GM12878 (cell line): Measurements from ENCODE around the gene SDS. TPM values are rescaled to one million over a fixed set of nuclear protein-coding genes. Genes with fewer than 3 reads are reported as not detected.

ENCODE experiments used
- ATAC-seq: fragments of 200-7000 bp; cut with Tn5 transposase; 3 replicates; pipeline ENCODE4 v1.9.1; 2020; ENCODE audit warnings: mild to moderate bottlenecking, moderate library complexity
- BruUV-seq: library from RNA; stranded (reverse); fragments of 400-500 nt; replicated peaks from 2 replicates; lab custom pipeline; 2021; lab: Mats Ljungman, UMichigan
- CTCF ChIA-PET: fragments of 300-600 bp; sonication (Branson Sonifier 250); formaldehyde crosslinking; extraction: SDS; loops from one replicate; lab custom pipeline; 2021; ENCODE audit warnings: inconsistent platforms; lab: Yijun Ruan, JAX
- POLR2A ChIA-PET: fragments of 350-600 bp; formaldehyde crosslinking; extraction: SDS; loops from one replicate; lab custom pipeline; 2021; ENCODE audit warnings: inconsistent platforms; lab: Charles Lee
- RAD21 ChIA-PET: fragments of 300-600 bp; sonication (Branson Sonifier 250); formaldehyde crosslinking; loops from one replicate; lab custom pipeline; 2023; ENCODE audit warnings: antibody characterized with exemption; ENCODE audit not compliant: unreplicated experiment; lab: Charles Lee
- SMC1A ChIA-PET: fragments of 300-600 bp; sonication (Branson Sonifier 250); formaldehyde crosslinking; loops from one replicate; lab custom pipeline; 2023; ENCODE audit not compliant: unreplicated experiment, uncharacterized antibody; lab: Charles Lee
- DNase-seq: peaks from one replicate; pipeline ENCODE4 v3.0.0-alpha.2; 2011; ENCODE audit warnings: low read depth, low spot score
- FAIRE-seq: peaks from 3 replicates; lab custom pipeline; 2011; peaks lifted over from hg19 to GRCh38; lab: Jason Lieb, UNC
- H2AFZ ChIP-seq: 2 replicates; pipeline ENCODE4 v1.6.0; 2011; ENCODE audit warnings: low read depth, low read length, control low read depth; ENCODE audit not compliant: control insufficient read depth
- H3K27ac ChIP-seq: 2 replicates; pipeline ENCODE4 v1.5.1; 2011; ENCODE audit warnings: control low read depth; ENCODE audit not compliant: control insufficient read depth, insufficient read depth
- H3K27me3 ChIP-seq, 2 experiments: replicated peaks in 1 of 2; 2 replicates each; pipeline versions ENCODE4 v1.6.0 to v1.6.1; 2011; ENCODE audit warnings: low read length in 1 of 2; ENCODE audit not compliant: control insufficient read depth in 2 of 2, insufficient read depth in 2 of 2
- H3K36me3 ChIP-seq, 2 experiments: 2 replicates each; pipeline ENCODE4 v1.5.1; 2011; ENCODE audit warnings: low read length in 1 of 2; ENCODE audit not compliant: control insufficient read depth in 2 of 2, insufficient read depth in 2 of 2
- H3K4me1 ChIP-seq: 2 replicates; pipeline ENCODE4 v1.6.1; 2011; ENCODE audit warnings: mild to moderate bottlenecking, low read length, moderate library complexity, mixed read lengths; ENCODE audit not compliant: control insufficient read depth, insufficient read depth
- H3K4me2 ChIP-seq: 2 replicates; pipeline ENCODE4 v1.6.0; 2011; ENCODE audit warnings: control low read depth; ENCODE audit not compliant: control insufficient read depth, insufficient read depth
- H3K4me3 ChIP-seq: fragments of 200-600 bp; sonication (generic); 2 replicates; pipeline ENCODE4 v1.5.1; 2016
- H3K79me2 ChIP-seq: 2 replicates; pipeline ENCODE4 v1.6.0; 2011; ENCODE audit warnings: low read length; ENCODE audit not compliant: control insufficient read depth, insufficient read depth
- H3K9ac ChIP-seq: 2 replicates; pipeline ENCODE4 v1.8.0; 2011; ENCODE audit warnings: low read length, control low read depth, mixed read lengths; ENCODE audit not compliant: control insufficient read depth, insufficient read depth
- H3K9me3 ChIP-seq: replicated peaks from 3 replicates; pipeline ENCODE4 v1.5.1; 2011; ENCODE audit warnings: mild to moderate bottlenecking, low read length; ENCODE audit not compliant: control insufficient read depth, insufficient read depth
- H4K20me1 ChIP-seq: 2 replicates; pipeline ENCODE4 v1.6.0; 2011; ENCODE audit not compliant: control insufficient read depth, insufficient read depth
- ATF7 ChIP-seq: fragments of 450-650 bp; IDR thresholded peaks from 2 replicates; pipeline ENCODE4 v1.6.1; 2016; ENCODE audit warnings: low read depth, mild to moderate bottlenecking
- BMI1 ChIP-seq: fragments of 450-650 bp; IDR thresholded peaks from 2 replicates; pipeline ENCODE4 v1.6.1; 2016; ENCODE audit warnings: mild to moderate bottlenecking, moderate library complexity, borderline replicate concordance
- CBX3 ChIP-seq: fragments of 200-600 bp; sonication (generic); IDR thresholded peaks from 2 replicates; pipeline ENCODE4 v1.6.1; 2016; ENCODE audit warnings: low read depth, borderline replicate concordance
- CBX5 ChIP-seq: sonication (generic); IDR thresholded peaks from 2 replicates; pipeline ENCODE4 v1.6.1; 2016; ENCODE audit warnings: low read depth, moderate library complexity, mild to moderate bottlenecking, inconsistent platforms
- CREM ChIP-seq: IDR thresholded peaks from 2 replicates; pipeline ENCODE4 v1.6.1; 2014; ENCODE audit warnings: antibody characterized with exemption, low read depth
- EP300 ChIP-seq, 2 experiments: fragments of 150-350 bp in 1 of 2; IDR thresholded peaks; 2 replicates each; pipeline ENCODE4 v1.6.1; 2011 to 2012; ENCODE audit warnings: low read depth in 2 of 2, low read length in 2 of 2, borderline replicate concordance in 1 of 2, improper control_type of control experiment in 1 of 2, inconsistent platforms in 1 of 2; ENCODE audit not compliant: control insufficient read depth in 1 of 2
- FOXK2 ChIP-seq: fragments of 450-650 bp; IDR thresholded peaks from 2 replicates; pipeline ENCODE4 v1.6.1; 2017; ENCODE audit warnings: mild to moderate bottlenecking, moderate library complexity
- HDGF ChIP-seq: fragments of 450-650 bp; IDR thresholded peaks from 2 replicates; pipeline ENCODE4 v1.6.1; 2016; ENCODE audit warnings: antibody characterized with exemption
- IKZF2 ChIP-seq, 2 experiments: fragments of 450-650 bp; IDR thresholded peaks; 2 replicates each; pipeline ENCODE4 v1.6.1; 2017; ENCODE audit warnings: mild to moderate bottlenecking in 2 of 2, moderate library complexity in 2 of 2
- KDM1A ChIP-seq: fragments of 200-600 bp; sonication (generic); IDR thresholded peaks from 2 replicates; pipeline ENCODE4 v1.6.1; 2016; ENCODE audit warnings: borderline replicate concordance
- NBN ChIP-seq: fragments of 450-650 bp; IDR thresholded peaks from 2 replicates; pipeline ENCODE4 v1.6.1; 2016
- RB1 ChIP-seq: fragments of 450-650 bp; formaldehyde crosslinking; IDR thresholded peaks from 2 replicates; pipeline ENCODE4 v1.6.1; 2017; ENCODE audit warnings: mild to moderate bottlenecking, borderline replicate concordance
- RFX5 ChIP-seq: IDR thresholded peaks from 2 replicates; pipeline ENCODE4 v1.6.1; 2011; ENCODE audit warnings: low read depth, low read length, improper control_type of control experiment
- SMAD1 ChIP-seq: fragments of 450-650 bp; IDR thresholded peaks from 2 replicates; pipeline ENCODE4 v1.6.1; 2018; ENCODE audit warnings: mild to moderate bottlenecking, low read depth; ENCODE audit not compliant: partially characterized antibody
- TARDBP ChIP-seq: IDR thresholded peaks from 2 replicates; pipeline ENCODE4 v1.6.1; 2016; ENCODE audit warnings: borderline replicate concordance
- WGBS: methylation state at CpG from one replicate; pipeline ENCODE4 v1.1.6; 2016; ENCODE audit warnings: low lambda C conversion rate; ENCODE audit not compliant: insufficient replicate concordance, insufficient coverage; ENCODE audit errors: missing lambda C conversion rate; 5-methylcytosine and 5-hydroxymethylcytosine counted together
- in situ Hi-C: fragments of 300-500 bp; cut with MboI; formaldehyde crosslinking; loops from 9 replicates; pipeline ENCODE4 v1.14.3; 2018; ENCODE audit warnings: mixed read lengths
- intact Hi-C: fragments of 100-400 bp; cut with micrococcal nuclease; formaldehyde crosslinking; loops from one replicate; pipeline ENCODE4 v1.14.2; 2022; ENCODE audit not compliant: unreplicated experiment
- polyA plus RNA-seq, 11 experiments: library from polyadenylated mRNA; depleted of rRNA in 4 of 11; unstranded in 6 of 11; stranded (reverse) in 5 of 11; fragments of >200 nt; fragmentation: Nextera tagmentation in 4 of 11; fragmentation: Illumina TruSeq in 1 of 11; extraction: Ambion mirVana in 4 of 11; extraction: Trizol in 1 of 11; gene quantifications; 1 replicate in 1 of 11; 2 replicates in 10 of 11; pipeline versions ENCODE4 v1.2.1 to v1.2.3, GENCODE V29; 2011 to 2016; ENCODE audit warnings: inconsistent platforms in 2 of 11, missing spikeins in 2 of 11, low read depth in 1 of 11
- total RNA-seq, 4 experiments: library from RNA; depleted of rRNA in 3 of 4; stranded (reverse); fragments of >200 nt in 3 of 4; fragmentation: Illumina TruSeq in 1 of 4; extraction: Trizol in 1 of 4; gene quantifications; 2 replicates each; pipeline versions ENCODE4 v1.2.1 to v1.2.3, GENCODE V29; 2013 to 2021
- TF ChIP-seq, protein P1 (sequence below): IDR thresholded peaks from 2 replicates; pipeline ENCODE4 v1.6.1; 2012; ENCODE audit warnings: low read depth, low read length, improper control_type of control experiment
- TF ChIP-seq, protein P2 (sequence below): fragments of 450-650 bp; IDR thresholded peaks from 2 replicates; pipeline ENCODE4 v1.6.1; 2014; ENCODE audit warnings: mild to moderate bottlenecking
- TF ChIP-seq, protein P3 (sequence below): IDR thresholded peaks from 2 replicates; pipeline ENCODE4 v1.6.1; 2012; ENCODE audit warnings: improper control_type of control experiment, low read depth, low read length; ENCODE audit not compliant: insufficient replicate concordance

Gene SDS
- total and polyA plus RNA-seq, 10 of the 15 experiments (the other 5 are each of a cell fraction or from before 2014, with no cell fraction given), result 0.18 TPM; not detected in 9

DNA sequence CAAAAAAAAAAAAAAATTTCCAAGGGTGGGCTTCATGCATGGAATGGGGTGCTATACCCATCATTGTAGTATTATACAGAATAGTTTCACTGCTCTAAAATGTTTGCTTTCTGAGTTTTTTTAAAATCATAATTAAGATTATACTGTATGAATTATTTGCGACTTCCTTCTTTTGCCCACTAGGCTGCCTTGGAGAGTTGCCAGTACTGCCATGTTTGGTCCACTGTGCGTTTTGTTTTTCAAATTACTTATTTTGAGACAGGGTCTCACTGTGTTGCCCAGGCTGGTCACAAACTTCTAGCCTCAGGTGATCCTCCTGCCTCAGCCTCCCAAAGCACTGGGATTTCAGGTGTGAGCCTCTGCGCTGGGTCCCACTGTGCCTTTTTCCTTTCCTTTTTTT, 25.4 kb downstream of the SDS start:
- DNase-seq, result no peak
- ChIA-PET POLR2A (interaction anchor here (0.7 kb wide), 1 partner anchor 15 kb away, joined by 3 read pairs; no protein-coding TSS in a partner anchor), CTCF (no interaction called here), SMC1A (no interaction called here), RAD21 (no interaction called here)
- H3K79me2 ChIP-seq, result no peaks in the 10 kb centered on the region
- TF ChIP-seq, protein P1, sequence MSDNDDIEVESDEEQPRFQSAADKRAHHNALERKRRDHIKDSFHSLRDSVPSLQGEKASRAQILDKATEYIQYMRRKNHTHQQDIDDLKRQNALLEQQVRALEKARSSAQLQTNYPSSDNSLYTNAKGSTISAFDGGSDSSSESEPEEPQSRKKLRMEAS, result no peak
- TF ChIP-seq RFX5 (no peak), BMI1 (no peak), EP300 (IDR thresholded peaks at IDR 0.05; ENCODE audit: borderline replicate concordance in 1 of 2, control insufficient read depth in 1 of 2, low read depth in 2 of 2, low read length in 2 of 2) (no peak), SMAD1 (no peak), TARDBP (no peak), IKZF2 (IDR thresholded peaks at IDR 0.05) (no peak), RB1 (no peak), NBN (no peak), FOXK2 (no peak), CBX5 (no peak), ATF7 (no peak), CREM (no peak), HDGF (no peak), KDM1A (no peak), CBX3 (no peak)
- TF ChIP-seq, protein P2, sequence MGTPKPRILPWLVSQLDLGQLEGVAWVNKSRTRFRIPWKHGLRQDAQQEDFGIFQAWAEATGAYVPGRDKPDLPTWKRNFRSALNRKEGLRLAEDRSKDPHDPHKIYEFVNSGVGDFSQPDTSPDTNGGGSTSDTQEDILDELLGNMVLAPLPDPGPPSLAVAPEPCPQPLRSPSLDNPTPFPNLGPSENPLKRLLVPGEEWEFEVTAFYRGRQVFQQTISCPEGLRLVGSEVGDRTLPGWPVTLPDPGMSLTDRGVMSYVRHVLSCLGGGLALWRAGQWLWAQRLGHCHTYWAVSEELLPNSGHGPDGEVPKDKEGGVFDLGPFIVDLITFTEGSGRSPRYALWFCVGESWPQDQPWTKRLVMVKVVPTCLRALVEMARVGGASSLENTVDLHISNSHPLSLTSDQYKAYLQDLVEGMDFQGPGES, result no peak
- TF ChIP-seq, protein P3, sequence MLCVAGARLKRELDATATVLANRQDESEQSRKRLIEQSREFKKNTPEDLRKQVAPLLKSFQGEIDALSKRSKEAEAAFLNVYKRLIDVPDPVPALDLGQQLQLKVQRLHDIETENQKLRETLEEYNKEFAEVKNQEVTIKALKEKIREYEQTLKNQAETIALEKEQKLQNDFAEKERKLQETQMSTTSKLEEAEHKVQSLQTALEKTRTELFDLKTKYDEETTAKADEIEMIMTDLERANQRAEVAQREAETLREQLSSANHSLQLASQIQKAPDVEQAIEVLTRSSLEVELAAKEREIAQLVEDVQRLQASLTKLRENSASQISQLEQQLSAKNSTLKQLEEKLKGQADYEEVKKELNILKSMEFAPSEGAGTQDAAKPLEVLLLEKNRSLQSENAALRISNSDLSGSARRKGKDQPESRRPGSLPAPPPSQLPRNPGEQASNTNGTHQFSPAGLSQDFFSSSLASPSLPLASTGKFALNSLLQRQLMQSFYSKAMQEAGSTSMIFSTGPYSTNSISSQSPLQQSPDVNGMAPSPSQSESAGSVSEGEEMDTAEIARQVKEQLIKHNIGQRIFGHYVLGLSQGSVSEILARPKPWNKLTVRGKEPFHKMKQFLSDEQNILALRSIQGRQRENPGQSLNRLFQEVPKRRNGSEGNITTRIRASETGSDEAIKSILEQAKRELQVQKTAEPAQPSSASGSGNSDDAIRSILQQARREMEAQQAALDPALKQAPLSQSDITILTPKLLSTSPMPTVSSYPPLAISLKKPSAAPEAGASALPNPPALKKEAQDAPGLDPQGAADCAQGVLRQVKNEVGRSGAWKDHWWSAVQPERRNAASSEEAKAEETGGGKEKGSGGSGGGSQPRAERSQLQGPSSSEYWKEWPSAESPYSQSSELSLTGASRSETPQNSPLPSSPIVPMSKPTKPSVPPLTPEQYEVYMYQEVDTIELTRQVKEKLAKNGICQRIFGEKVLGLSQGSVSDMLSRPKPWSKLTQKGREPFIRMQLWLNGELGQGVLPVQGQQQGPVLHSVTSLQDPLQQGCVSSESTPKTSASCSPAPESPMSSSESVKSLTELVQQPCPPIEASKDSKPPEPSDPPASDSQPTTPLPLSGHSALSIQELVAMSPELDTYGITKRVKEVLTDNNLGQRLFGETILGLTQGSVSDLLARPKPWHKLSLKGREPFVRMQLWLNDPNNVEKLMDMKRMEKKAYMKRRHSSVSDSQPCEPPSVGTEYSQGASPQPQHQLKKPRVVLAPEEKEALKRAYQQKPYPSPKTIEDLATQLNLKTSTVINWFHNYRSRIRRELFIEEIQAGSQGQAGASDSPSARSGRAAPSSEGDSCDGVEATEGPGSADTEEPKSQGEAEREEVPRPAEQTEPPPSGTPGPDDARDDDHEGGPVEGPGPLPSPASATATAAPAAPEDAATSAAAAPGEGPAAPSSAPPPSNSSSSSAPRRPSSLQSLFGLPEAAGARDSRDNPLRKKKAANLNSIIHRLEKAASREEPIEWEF, result no peak
- no peak overlapping the region for H3K4me3 ChIP-seq
- intact Hi-C loops (no loop called here), in situ Hi-C loops (no loop called here)
- H4K20me1 ChIP-seq, result no peaks in the 10 kb centered on the region
- no peaks in the 10 kb centered on the region; the same call in 2 of the 3 replicates for H3K9me3 ChIP-seq
- no peak overlapping the region for H3K27ac ChIP-seq
- no TSS peak for BruUV-seq
- H3K36me3 ChIP-seq, result no peaks in the 10 kb centered on the region; a peak in 2 of 4 replicates
- no peak for FAIRE-seq
- no peak for ATAC-seq
- 100% methylated on average over 3 of the region's 3 CpGs for WGBS
- no peaks in the 10 kb centered on the region for H3K27me3 ChIP-seq
- H3K4me2 ChIP-seq, result no peak overlapping the region
- H3K9ac ChIP-seq, result no peak overlapping the region
- H2AFZ ChIP-seq, result no peak overlapping the region
- H3K4me1 ChIP-seq, result no peaks in the 10 kb centered on the region
